Measurements from ENCODE around the gene EYA3.

Gene EYA3

GRCh38 chr1:27949027-27949426, 139.4 kb downstream of the EYA3 start:
- no peak for TF ChIP-seq ZNF274 (IDR thresholded peaks at IDR 0.05; ENCODE audit: low read depth, low read length)
- H3K4me3 ChIP-seq (ENCODE audit: low read length) = no peak overlapping the region

GRCh38 chr1:27945020-27945419, 143.4 kb downstream of the EYA3 start:
- TF ChIP-seq ZNF274 (IDR thresholded peaks at IDR 0.05; ENCODE audit: low read depth, low read length) = no peak
- no peak overlapping the region for H3K4me3 ChIP-seq (ENCODE audit: low read length)

DNA sequence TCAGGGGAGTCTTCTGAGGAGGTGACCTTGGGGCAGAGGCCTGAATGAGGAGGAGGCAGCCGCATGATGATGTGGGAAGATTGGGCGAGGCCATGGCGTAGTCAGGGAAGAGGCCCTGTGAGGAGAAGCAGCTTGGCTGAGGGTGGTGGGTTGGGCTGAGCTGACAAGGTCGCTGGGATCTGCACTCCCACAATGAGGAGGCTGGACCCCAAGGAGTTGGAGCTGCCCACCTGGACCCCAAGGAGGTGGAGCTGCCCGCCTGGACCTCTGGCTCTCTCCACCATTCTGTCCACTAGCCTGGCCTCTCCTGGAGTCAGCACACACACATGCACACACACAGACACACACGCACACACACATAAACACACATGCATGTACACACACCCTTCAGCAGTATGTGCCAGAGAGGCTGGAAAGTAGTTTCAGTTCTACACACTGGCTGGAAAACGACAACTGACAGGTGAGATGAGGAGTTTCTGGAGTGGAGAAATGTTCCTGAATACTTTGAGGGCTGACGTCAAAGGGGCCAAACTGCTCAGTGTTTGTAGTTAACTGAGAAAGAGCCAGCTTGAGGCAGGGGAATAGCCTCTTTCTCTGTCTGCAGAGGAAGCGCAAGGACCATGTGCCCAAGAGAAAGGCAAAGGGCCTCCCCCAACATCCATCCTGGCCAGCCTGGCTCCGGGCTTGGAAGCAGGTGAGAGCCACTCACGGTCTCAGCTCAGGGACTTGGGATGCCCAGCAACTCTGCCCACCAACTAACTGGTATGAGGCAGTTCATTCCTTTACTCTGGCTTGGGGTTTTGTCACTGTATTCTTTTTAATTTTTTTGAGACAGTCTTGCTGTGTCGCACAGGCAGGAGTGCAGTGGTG, 146.5 kb downstream of the EYA3 start:
- no peak overlapping the region for H3K4me3 ChIP-seq (ENCODE audit: low read length)
- no peak for TF ChIP-seq ZNF274 (IDR thresholded peaks at IDR 0.05; ENCODE audit: low read depth, low read length)

- no peak overlapping the region for H3K4me3 ChIP-seq (ENCODE audit: low read length)
- no peak for TF ChIP-seq ZNF274 (IDR thresholded peaks at IDR 0.05; ENCODE audit: low read depth, low read length)
Observed at GRCh38 chr1:27940870-27941560, 147.4 kb downstream of the EYA3 start.

- TF ChIP-seq ZNF274 (IDR thresholded peaks at IDR 0.05; ENCODE audit: low read depth, low read length) = no peak
- no peak overlapping the region for H3K4me3 ChIP-seq (ENCODE audit: low read length)
Observed at GRCh38 chr1:27940297-27940696, 148.1 kb downstream of the EYA3 start.

DNA sequence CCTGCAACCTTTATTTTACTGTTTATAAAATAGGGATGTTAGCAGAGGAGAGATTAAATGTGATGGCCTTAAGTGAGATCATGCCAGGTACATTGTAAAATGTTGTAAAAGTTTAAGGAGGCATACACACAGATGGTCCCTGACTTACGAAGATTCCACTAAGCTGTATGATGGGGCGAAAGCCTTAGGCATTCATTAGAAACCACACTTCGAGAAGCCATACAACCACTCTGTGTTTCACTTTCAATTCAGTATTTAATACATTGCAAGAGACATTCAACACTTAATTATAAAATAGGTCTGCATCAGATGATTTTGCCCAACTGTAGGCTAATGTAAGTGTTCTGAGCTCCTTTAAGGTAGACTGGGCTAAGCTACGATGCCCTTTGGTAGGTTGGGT, 149.9 kb downstream of the EYA3 start:
- no peak overlapping the region for H3K4me3 ChIP-seq (ENCODE audit: low read length)
- TF ChIP-seq ZNF274 (IDR thresholded peaks at IDR 0.05; ENCODE audit: low read depth, low read length) = no peak

- H3K4me3 ChIP-seq (ENCODE audit: low read length) = no peak overlapping the region
- no peak for TF ChIP-seq ZNF274 (IDR thresholded peaks at IDR 0.05; ENCODE audit: low read depth, low read length)
Observed at GRCh38 chr1:27937524-27937836, 150.9 kb downstream of the EYA3 start.

DNA sequence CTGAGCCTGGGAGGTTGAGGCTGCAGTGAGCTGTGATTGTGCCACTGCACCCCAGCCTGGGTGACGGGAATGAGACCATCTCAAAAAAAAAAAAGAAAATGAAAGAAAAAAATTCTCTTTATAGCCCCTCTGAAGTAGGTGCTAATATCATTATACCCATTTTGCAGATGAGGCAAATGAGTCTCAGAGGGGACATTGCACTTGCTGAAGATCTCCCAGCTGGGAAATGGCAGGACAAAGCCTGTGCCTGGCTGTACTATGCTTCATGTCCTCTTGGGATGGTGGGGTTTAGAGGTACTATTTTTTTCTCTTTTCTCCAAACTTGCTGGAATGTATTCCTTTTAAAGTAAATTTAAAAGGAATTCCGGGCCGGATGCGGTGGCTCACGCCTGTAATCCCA, 152.0 kb downstream of the EYA3 start:
- no peak overlapping the region for H3K4me3 ChIP-seq (ENCODE audit: low read length)
- no peak for TF ChIP-seq ZNF274 (IDR thresholded peaks at IDR 0.05; ENCODE audit: low read depth, low read length)

DNA sequence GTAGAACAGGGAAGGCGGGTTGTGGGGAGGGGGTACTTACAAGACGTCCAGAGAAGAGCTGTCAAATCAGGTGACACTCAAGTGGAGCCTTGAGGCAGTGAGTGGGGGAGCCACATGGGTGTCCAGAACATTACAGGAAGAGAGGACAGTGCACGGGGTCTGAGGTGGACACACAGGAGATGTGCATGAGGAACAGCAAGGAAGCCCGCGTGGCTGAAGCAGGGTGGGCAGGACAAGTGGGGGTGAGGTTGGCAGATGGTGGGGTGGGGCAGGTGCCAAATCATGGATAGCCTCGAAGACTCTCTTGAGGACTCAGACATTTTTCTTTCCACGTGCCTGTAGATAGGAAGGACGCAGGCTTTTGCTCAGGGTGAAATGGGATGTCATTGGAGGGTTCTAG, 152.7 kb downstream of the EYA3 start:
- no peak overlapping the region for H3K4me3 ChIP-seq (ENCODE audit: low read length)
- TF ChIP-seq ZNF274 (IDR thresholded peaks at IDR 0.05; ENCODE audit: low read depth, low read length) = no peak

- no peak for TF ChIP-seq ZNF274 (IDR thresholded peaks at IDR 0.05; ENCODE audit: low read depth, low read length)
Observed at GRCh38 chr1:27934818-27935549, 153.4 kb downstream of the EYA3 start, which contains the start of gene SMPDL3B. TSS of gene SMPDL3B (plus strand) at chr1:27935000. CDS start at chr1:27935184, 184 bp downstream.

DNA sequence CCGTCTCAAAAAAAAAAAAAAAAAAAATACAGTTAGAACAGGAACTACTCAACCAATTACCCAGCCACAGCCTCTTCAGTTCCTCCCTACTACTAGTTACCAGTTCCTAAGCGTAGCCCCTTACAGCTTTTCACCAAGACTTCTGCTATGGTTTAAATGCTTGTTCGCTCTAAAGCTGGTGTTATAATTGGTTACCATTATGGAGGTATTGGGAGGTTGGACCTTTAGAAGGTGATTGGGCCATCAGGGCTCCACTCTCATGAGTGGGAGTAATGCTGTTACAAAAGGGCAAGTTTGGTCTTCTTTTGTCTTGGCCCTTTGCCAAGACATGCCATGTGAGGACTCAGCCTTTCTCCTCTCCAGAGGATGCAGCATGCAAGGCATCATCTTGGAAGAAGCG, 156.7 kb downstream of the EYA3 start:
- TF ChIP-seq ZNF274 (IDR thresholded peaks at IDR 0.05; ENCODE audit: low read depth, low read length) = no peak
- H3K4me3 ChIP-seq (ENCODE audit: low read length) = no peak overlapping the region

More at GRCh38 chr1:27934818-27935549, 153.4 kb downstream of the EYA3 start, which contains the start of gene SMPDL3B:
- no peak within 1 kb of the TSS; the same call in 1 of the 2 replicates for H3K4me3 ChIP-seq (ENCODE audit: low read length)

- no peak overlapping the region for H3K4me3 ChIP-seq (ENCODE audit: low read length)
- no peak for TF ChIP-seq ZNF274 (IDR thresholded peaks at IDR 0.05; ENCODE audit: low read depth, low read length)
Observed at GRCh38 chr1:27931184-27931583, 157.2 kb downstream of the EYA3 start.

- H3K4me3 ChIP-seq (ENCODE audit: low read length) = no peak overlapping the region
- no peak for TF ChIP-seq ZNF274 (IDR thresholded peaks at IDR 0.05; ENCODE audit: low read depth, low read length)
Observed at GRCh38 chr1:27928216-27928954, 160.0 kb downstream of the EYA3 start.

- no peak overlapping the region for H3K4me3 ChIP-seq (ENCODE audit: low read length)
- TF ChIP-seq ZNF274 (IDR thresholded peaks at IDR 0.05; ENCODE audit: low read depth, low read length) = no peak
Observed at GRCh38 chr1:27922272-27922671, 166.1 kb downstream of the EYA3 start.
